OCI-LY1 (cell line): ENCODE results near the gene RIPK3.
A peak's percentile ranks its signal among the peaks of the same experiment; 100 is the strongest.
"Not testable (repeated sequence)": the region's sequence is repeated elsewhere in the genome, so short reads cannot be mapped to it uniquely, and the experiment has no call there.

Experiments
- H2AFZ ChIP-seq: fragments of 200-600 bp; sonication (generic), shearing (Covaris generic); 2 replicates; pipeline ENCODE4 v1.6.0; 2014; ENCODE audit warnings: antibody characterized with exemption, mild to moderate bottlenecking, low read length
- H3F3A ChIP-seq: fragments of 200-600 bp; sonication (generic), shearing (Covaris generic); 2 replicates; pipeline ENCODE4 v1.6.0; 2014; ENCODE audit warnings: mild to moderate bottlenecking, antibody characterized with exemption, low read length, moderate library complexity; ENCODE audit not compliant: insufficient read depth
- H3K27ac ChIP-seq: fragments of 200-600 bp; sonication (generic); 2 replicates; pipeline ENCODE4 v1.5.1; 2014; ENCODE audit warnings: low read length, mixed run types, mild to moderate bottlenecking, low read depth; ENCODE audit not compliant: poor library complexity, severe bottlenecking
- H3K27me3 ChIP-seq: fragments of 200-600 bp; sonication (generic); 2 replicates; pipeline ENCODE4 v1.6.0; 2014; ENCODE audit warnings: antibody characterized with exemption, mild to moderate bottlenecking, low read length, moderate library complexity; ENCODE audit not compliant: insufficient read depth
- H3K36me3 ChIP-seq: fragments of 200-600 bp; sonication (generic); 2 replicates; pipeline ENCODE4 v1.6.1; 2014; ENCODE audit warnings: mild to moderate bottlenecking, antibody characterized with exemption, low read length, moderate library complexity, mixed read lengths; ENCODE audit not compliant: insufficient read depth
- H3K4me1 ChIP-seq: fragments of 200-600 bp; sonication (generic); 2 replicates; pipeline ENCODE4 v1.5.1; 2014; ENCODE audit warnings: mild to moderate bottlenecking, low read length, moderate library complexity; ENCODE audit not compliant: insufficient read depth, severe bottlenecking
- H3K4me2 ChIP-seq: fragments of 200-600 bp; sonication (generic), shearing (Covaris generic); 2 replicates; pipeline ENCODE4 v1.6.1; 2014; ENCODE audit warnings: low read length
- H3K4me3 ChIP-seq: fragments of 200-600 bp; sonication (generic); 2 replicates; pipeline ENCODE4 v1.5.1; 2014; ENCODE audit warnings: low read length, low read depth, mild to moderate bottlenecking, mixed read lengths; ENCODE audit not compliant: poor library complexity, severe bottlenecking
- H3K79me2 ChIP-seq: fragments of 200-600 bp; shearing (Covaris generic); 2 replicates; pipeline ENCODE4 v1.6.1; 2016; ENCODE audit warnings: mixed run types, low read length, mixed read lengths; ENCODE audit not compliant: insufficient read depth
- H3K9ac ChIP-seq: fragments of 200-600 bp; sonication (generic), shearing (Covaris generic); 2 replicates; pipeline ENCODE4 v1.6.1; 2014; ENCODE audit warnings: mild to moderate bottlenecking, low read length, mixed read lengths
- H3K9me2 ChIP-seq: fragments of 200-600 bp; sonication (generic), shearing (Covaris generic); 2 replicates; pipeline ENCODE4 v1.6.1; 2014; ENCODE audit warnings: low read depth, mild to moderate bottlenecking, low read length, mixed read lengths
- H3K9me3 ChIP-seq: fragments of 200-600 bp; shearing (Covaris generic); 2 replicates; pipeline ENCODE4 v1.6.1; 2014; ENCODE audit warnings: low read length, mixed read lengths
- H4K20me1 ChIP-seq: fragments of 200-600 bp; sonication (generic), shearing (Covaris generic); 2 replicates; pipeline ENCODE4 v1.6.0; 2016; ENCODE audit warnings: mild to moderate bottlenecking, low read length; ENCODE audit not compliant: insufficient read depth
- CTCF ChIP-seq: fragments of 200-600 bp; sonication (generic), shearing (Covaris generic); IDR thresholded peaks from 2 replicates; pipeline ENCODE4 v1.5.1; 2017; ENCODE audit warnings: mild to moderate bottlenecking, antibody characterized with exemption, low read length, moderate library complexity, mixed read lengths
- EZH2 ChIP-seq: fragments of 200-600 bp; sonication (generic), shearing (Covaris generic); IDR thresholded peaks from 2 replicates; pipeline ENCODE4 v1.8.0; 2017; ENCODE audit warnings: borderline replicate concordance, mixed run types, mild to moderate bottlenecking, antibody characterized with exemption, low read length, moderate library complexity, mixed read lengths

The RIPK3 gene

GRCh38 chr14:24339284-24340151 lies at the start of gene RIPK3:
TSS of gene RIPK3 (minus strand) at chr14:24339991. CDS start at chr14:24339826, 165 bp downstream.
- Histone ChIP-seq H3K9ac (peak within 1 kb of the TSS; percentile 65), H3K36me3 (peaks cover 19% of the 10 kb centered on the region; the same call in 1 of the 2 replicates), H3K27me3 (no peaks in the 10 kb centered on the region), H3K4me3 (peak within 1 kb of the TSS; percentile 65), H3K79me2 (no peaks in the 10 kb centered on the region), H3K9me2 (no peaks in the 10 kb centered on the region), H3K27ac (no peak within 1 kb of the TSS), H2AFZ (peak within 1 kb of the TSS; percentile 60; the same call in 1 of the 2 replicates), H4K20me1 (no peaks in the 10 kb centered on the region), H3F3A (no peaks in the 10 kb centered on the region), H3K4me2 (peak within 1 kb of the TSS; percentile 70), H3K4me1 (peaks cover 15% of the 10 kb centered on the region), H3K9me3 (no peaks in the 10 kb centered on the region)
- TF ChIP-seq CTCF (no peak), EZH2 (no peak)

- no peak for TF ChIP-seq CTCF
- no peak for TF ChIP-seq EZH2
- no peaks in the 10 kb centered on the region for H3F3A ChIP-seq
- no peaks in the 10 kb centered on the region for H3K9me2 ChIP-seq
- peak overlapping the region; percentile 11; the same call in 1 of the 2 replicates for H3K4me2 ChIP-seq
- no peaks in the 10 kb centered on the region for H4K20me1 ChIP-seq
- H3K27me3 ChIP-seq, result peaks cover 8% of the 10 kb centered on the region; the same call in 1 of the 2 replicates
- H3K9ac ChIP-seq, result no peak overlapping the region
- no peak overlapping the region for H2AFZ ChIP-seq
- peaks cover 35% of the 10 kb centered on the region for H3K4me1 ChIP-seq
- H3K9me3 ChIP-seq, result no peaks in the 10 kb centered on the region
- H3K36me3 ChIP-seq, result no peaks in the 10 kb centered on the region
- H3K27ac ChIP-seq, result no peak overlapping the region
- no peaks in the 10 kb centered on the region for H3K79me2 ChIP-seq
- no peak overlapping the region for H3K4me3 ChIP-seq
Measured at GRCh38 chr14:24389226-24389848, 49.5 kb upstream of the RIPK3 start.

GRCh38 chr14:24388474-24389179 lies 48.8 kb upstream of the RIPK3 start:
- H3K27me3 ChIP-seq, result peaks cover 8% of the 10 kb centered on the region; the same call in 1 of the 2 replicates
- no peaks in the 10 kb centered on the region for H3K9me3 ChIP-seq
- peaks cover 28% of the 10 kb centered on the region for H3K4me1 ChIP-seq
- no peak for TF ChIP-seq CTCF
- no peak for TF ChIP-seq EZH2
- no peak overlapping the region for H2AFZ ChIP-seq
- no peak overlapping the region for H3K4me3 ChIP-seq
- H3K79me2 ChIP-seq, result no peaks in the 10 kb centered on the region
- no peaks in the 10 kb centered on the region for H3F3A ChIP-seq
- no peak overlapping the region for H3K9ac ChIP-seq
- no peaks in the 10 kb centered on the region for H4K20me1 ChIP-seq
- no peaks in the 10 kb centered on the region for H3K36me3 ChIP-seq
- no peak overlapping the region for H3K4me2 ChIP-seq
- no peaks in the 10 kb centered on the region for H3K9me2 ChIP-seq
- H3K27ac ChIP-seq, result no peak overlapping the region

GRCh38 chr14:24387579-24387978 lies 47.8 kb upstream of the RIPK3 start:
- not testable (repeated sequence) for H3K36me3 ChIP-seq, H3K9me2 ChIP-seq, H3K27me3 ChIP-seq, H4K20me1 ChIP-seq, H3K4me3 ChIP-seq, H3K27ac ChIP-seq, H3K4me2 ChIP-seq, H3K9ac ChIP-seq, H2AFZ ChIP-seq, H3F3A ChIP-seq, H3K79me2 ChIP-seq, H3K9me3 ChIP-seq
- H3K4me1 ChIP-seq, result peaks cover 23% of the 10 kb centered on the region
